Peyer's patch (tissue), 4 donors: ENCODE measurements around the gene FOXJ2.

Experiments used
- CTCF ChIP-seq, 6 experiments: fragments of 450-650 bp in 4 of 6; fragments of 200-600 bp in 2 of 6; sonication (generic) in 1 of 6; IDR thresholded peaks; one replicate each; pipeline ENCODE4 v1.5.1; 2017 to 2019; ENCODE audit warnings: antibody characterized with exemption in 6 of 6, mild to moderate bottlenecking in 3 of 6, moderate library complexity in 1 of 6
- POLR2A ChIP-seq, 2 donors: fragments of 450-650 bp; IDR thresholded peaks; one replicate each; pipeline ENCODE4 v1.5.1; 2017; ENCODE audit warnings: antibody characterized with exemption in 2 of 2, mild to moderate bottlenecking in 2 of 2, moderate library complexity in 2 of 2

- TF ChIP-seq POLR2A (IDR thresholded peaks at IDR 0.05) (no peak), CTCF (IDR thresholded peaks at IDR 0.05) (no peak)
Observed at GRCh38 chr12:8058506-8058905, 26.0 kb downstream of the FOXJ2 start.
